GM18502 (cell line): ENCODE measurements around the gene RAB40C.

ENCODE experiments used
- ATAC-seq: cut with Tn5 transposase; IDR thresholded peaks from one replicate; pipeline ENCODE4 v1.9.1; 2021; ENCODE audit warnings: mild to moderate bottlenecking; ENCODE audit not compliant: unreplicated experiment, poor library complexity

Gene RAB40C

DNA sequence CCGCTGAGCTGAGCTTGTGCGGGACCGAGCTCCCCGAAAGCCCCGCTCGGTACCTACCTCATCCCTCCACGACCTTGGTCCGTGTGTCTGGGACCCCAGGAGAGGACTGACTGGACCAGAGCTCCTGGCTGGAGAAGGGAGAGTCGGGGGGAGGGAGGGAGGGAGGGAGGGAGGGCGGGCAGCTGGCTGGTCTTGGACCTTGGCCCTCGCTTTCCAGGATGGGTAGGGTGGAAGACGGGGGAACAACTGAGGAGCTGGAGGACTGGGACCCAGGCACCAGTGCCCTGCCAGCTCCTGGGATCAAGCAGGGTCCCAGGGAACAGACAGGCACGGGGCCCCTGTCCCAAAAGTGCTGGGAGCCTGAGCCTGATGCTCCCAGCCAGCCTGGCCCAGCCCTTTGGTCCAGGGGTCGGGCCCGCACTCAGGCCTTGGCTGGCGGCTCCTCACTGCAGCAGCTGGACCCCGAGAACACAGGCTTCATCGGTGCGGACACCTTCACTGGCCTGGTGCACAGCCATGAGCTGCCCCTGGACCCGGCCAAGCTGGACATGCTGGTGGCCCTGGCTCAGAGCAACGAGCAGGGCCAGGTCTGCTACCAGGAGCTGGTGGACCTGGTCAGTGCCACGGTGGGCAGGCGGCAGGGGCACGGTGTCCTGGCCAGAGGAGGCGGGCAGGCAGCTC, 86.2 kb downstream of the RAB40C start:
- ATAC-seq: no peak

GRCh38 chr16:676565-676902, 86.7 kb downstream of the RAB40C start:
- no peak for ATAC-seq

- ATAC-seq: no peak
Measured at GRCh38 chr16:676913-677312, 87.0 kb downstream of the RAB40C start.

GRCh38 chr16:677316-678190, 87.7 kb downstream of the RAB40C start:
- no peak for ATAC-seq

DNA sequence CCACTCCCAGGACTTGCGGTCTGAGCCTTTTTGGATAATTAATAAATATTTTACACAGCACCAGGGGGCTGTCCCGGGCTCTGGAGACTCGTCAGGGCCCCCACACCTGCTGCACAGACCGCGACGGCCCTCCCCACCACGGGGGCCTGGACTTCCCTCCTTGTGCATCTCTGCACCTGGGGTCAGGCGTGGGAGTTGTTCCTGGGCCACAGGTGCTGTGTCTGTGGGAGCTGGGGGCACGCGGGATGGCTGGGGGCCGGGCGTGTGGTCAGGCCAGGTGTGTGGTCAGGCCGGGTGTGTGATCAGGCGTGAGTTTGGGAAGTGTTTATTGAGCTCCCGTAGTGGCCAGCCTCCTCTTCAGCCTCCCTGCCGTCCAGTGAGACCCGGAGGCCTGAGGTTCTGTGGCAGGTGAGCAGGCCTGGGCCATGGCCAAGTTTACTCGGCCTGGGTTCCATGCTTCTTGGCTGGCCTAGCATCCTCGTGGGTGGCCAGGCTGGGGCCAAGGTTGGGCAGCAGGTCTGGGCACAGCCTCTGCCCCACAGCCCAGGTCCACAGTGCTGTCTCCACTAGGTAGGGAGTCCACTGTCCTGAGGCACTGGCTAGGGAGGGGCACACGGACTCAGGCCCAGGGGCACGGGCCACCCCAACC, 88.5 kb downstream of the RAB40C start:
- ATAC-seq: no peak
